HG03066 (cell line): ENCODE results near the gene SCUBE1.

Experiments
- ATAC-seq: cut with Tn5 transposase; IDR thresholded peaks from one replicate; pipeline ENCODE4 v1.9.1; 2021; ENCODE audit warnings: low read depth; ENCODE audit not compliant: unreplicated experiment

Gene SCUBE1

DNA sequence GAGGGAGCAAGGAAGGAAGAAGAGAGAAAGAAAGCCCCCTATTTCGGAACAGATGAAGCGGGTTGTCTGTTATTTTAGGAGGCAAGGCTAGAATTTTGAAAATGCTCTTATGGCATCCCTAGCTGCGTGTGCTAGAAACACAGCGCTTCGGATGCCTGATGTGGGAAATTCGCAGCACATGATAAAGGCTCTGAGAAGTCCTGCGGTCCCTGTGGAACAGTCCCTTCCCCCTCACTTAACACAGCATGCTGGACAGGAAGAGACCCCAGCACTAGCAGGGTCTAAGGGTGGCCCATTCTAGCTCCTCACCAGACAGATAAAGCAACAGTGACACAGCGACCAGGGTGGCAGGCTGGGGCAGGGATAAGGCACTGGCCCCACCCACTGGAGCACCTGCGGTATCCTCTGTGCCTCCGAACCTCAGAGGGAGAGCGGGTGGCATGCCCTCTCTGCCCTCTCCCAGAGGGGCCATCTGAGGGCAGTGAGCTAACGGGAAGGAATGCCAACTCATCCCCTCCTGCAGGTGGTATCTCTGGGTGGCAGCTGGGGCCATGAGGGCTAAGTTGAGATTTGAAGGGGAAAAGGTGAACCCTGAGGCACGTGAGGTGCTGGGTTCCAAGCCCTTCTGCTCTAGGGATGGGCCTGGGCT lies 75.7 kb downstream of the SCUBE1 start:
- ATAC-seq = no peak

DNA sequence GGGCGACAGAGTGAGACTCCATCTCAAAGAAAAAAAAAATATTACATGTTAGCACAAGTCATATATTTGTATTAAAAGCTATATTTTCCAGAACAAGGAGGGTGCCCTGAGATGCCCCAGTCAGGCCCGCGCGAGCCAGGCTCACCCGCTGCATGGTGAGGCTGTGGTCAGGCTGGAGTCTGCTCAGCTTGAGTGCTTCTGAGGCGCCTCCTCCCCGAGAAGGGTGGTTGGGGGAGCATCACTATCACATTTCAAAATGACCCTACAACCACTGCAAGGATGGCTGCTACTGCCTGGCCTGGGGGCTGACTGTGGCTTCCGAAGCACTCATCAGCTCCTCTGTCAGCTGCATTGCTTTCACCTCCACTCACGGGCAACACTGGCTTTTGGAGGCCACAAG lies 77.1 kb downstream of the SCUBE1 start:
- ATAC-seq = no peak

- peak; percentile 77 for ATAC-seq
These were observed 79.3 kb downstream of the SCUBE1 start for GRCh38 chr22:43263645-43264514.

- no peak for ATAC-seq
These were observed 80.1 kb downstream of the SCUBE1 start for GRCh38 chr22:43262990-43263644.

DNA sequence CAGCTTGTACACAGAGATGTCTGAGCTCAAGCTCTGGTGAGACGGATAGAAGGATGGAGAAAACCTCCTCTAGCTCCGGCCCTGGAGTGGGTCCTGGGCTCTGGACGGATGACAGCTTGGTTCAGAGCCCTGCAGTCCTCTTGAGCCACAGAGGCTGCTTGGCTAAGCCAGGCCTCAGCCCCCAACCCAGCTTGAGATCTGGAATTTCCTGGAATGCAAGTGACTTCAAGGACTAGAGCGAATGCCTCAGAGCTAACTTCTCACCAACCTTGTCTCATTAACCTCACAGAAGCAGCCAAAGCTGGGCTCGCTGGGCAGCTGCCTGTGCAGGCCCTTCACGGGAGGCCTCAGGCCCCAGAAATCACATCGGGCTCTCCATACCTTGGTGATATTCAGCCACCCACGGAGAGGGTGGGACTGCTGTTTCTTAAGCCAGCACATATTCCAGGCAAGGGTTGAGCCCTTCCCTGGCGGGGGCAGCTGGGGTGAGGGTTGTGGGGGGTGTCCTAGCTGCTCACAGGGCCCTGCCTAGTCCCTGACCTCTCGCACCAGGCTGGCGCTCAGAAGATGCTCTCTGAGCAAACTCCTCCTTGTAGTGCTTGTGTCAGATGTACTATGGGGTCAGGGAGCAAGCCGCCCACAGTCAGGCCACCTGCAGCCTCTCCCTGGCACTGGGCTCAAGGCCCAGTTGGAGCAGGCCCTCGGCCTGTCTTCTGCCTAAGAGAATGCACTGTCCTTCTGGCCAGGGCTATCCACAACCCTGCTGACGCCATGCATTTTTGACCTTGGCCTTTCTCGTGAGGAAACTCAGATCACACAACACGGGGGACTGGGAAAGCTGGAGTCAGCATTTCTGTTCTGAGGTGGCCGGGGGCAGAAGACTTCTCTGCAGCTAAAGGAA lies 82.6 kb downstream of the SCUBE1 start:
- ATAC-seq = no peak

GRCh38 chr22:43257961-43258360 lies 85.2 kb downstream of the SCUBE1 start:
- ATAC-seq = no peak

GRCh38 chr22:43257549-43257948 lies 85.6 kb downstream of the SCUBE1 start:
- no peak for ATAC-seq

DNA sequence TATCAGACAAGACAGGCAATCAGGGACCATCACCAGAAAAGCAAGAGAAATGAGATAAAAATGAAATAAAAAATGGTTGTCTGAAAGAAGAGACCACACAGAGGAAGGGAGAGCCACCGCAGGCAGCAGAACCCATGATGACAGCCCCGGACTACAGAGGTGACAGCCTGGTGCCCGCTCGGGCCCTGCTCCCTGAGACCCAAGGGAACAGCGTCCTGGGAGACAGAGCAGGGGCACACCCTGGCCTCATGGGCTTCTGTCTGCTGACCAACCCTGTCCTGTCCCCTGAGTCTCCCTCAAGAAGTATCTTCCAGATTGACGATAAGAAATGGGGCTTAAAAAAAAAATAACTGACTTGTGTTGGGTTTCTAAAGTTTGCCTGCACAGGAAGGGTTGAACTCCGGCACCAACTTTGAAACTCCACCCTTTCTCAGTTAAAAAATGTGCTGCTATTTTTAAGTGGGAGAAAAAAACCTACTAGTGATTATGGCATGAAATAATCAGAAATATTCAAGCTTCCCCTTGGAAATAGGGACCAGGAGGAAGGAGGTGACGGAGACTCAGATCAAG lies 86.1 kb downstream of the SCUBE1 start:
- no peak for ATAC-seq

DNA sequence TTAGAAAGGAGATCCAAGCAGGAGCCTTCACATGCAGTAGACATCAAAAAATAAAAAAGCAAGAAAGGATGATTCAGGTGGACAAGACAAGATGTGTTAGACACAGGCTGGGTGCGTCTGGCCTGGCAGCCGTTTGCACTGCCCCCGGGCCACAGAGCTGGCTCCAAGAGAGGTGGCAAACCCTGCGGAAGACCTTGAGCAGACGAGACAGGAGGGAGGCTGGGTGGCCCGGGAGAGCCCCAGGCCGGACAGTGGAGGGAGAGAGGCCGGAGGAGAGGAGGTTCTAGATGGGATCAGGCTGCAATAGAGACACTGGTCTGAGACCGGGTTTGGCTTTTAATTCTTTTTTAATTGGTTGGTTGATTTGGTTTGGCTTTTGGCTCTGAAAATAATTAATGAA lies 86.6 kb downstream of the SCUBE1 start:
- no peak for ATAC-seq

DNA sequence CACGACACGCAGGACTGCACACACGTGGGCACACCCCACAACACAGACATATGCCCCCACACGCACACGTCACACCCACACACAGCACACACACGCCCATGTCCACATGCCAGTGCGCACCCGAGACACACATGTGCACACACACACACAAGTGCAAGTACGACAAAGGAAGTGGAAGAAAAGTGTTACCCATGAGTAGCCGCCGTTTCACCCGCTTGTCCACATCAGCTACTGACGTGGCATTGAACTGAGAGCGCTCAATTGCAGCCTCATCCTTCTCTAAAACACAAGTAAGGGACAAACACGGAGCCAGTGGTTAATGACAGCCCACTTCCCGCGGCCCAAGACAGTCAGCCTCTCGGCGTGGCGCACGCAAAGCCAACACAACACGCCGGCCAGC lies 87.9 kb downstream of the SCUBE1 start:
- ATAC-seq = no peak

- ATAC-seq = no peak
These were observed 89.3 kb downstream of the SCUBE1 start for GRCh38 chr22:43253839-43254238.

- no peak for ATAC-seq
These were observed 90.9 kb downstream of the SCUBE1 start for GRCh38 chr22:43252319-43252718.

DNA sequence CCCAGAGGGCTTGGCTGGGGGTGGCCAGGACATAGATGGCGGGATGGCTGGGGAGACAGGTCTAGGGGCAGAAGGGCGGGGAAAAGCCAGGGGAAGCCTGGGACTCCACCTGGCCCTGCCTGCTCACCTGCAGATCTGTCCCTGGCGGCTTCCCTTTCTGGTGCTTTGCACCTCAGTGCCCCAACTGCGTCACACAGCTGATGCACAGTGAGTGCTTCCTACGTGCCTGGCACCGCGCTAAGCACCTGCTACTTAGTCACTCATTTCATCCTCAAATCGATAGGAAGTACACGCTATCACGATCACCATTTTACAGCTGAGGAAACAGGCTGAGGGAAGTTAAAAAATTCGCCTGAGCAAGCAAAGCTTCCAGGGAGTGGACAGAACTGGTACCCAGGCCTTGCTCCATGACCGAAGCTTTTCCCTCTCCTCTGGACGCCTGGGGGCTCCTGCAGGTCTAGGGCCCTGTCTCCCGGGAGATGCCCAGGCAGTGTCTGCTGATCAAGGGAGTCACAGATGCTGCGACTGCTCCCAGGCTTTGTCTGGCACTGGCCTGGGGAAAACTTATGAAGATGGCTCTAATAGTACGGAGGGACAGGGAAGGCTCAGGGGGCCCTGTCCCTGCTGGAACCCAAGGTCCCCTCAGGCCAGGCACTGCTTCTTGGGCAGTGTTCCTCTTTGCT lies 93.2 kb downstream of the SCUBE1 start:
- no peak for ATAC-seq

GRCh38 chr22:43247546-43248260 lies 95.5 kb downstream of the SCUBE1 start:
- ATAC-seq = no peak

DNA sequence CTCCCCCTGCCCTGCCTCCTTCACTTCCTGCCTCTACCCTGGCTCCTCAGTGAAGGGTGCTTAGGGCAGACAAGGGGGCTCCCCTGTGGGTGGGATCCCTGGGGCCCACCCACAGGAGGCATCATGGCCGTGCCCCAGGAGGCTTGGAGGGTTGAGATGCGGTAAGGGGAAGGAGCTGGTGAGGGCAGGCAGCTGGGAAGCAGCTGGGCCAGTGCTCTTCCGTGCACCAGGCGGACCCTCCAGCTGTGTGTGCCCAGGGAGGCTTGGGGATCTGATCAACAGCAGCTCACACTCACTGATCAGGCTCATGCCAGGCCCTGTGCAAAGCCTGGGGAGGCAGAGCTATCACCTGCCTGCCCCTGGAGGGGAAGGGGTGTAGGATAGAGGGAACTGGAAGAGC lies 97.0 kb downstream of the SCUBE1 start:
- ATAC-seq = no peak

GRCh38 chr22:43245717-43246116 lies 97.5 kb downstream of the SCUBE1 start:
- ATAC-seq = no peak

GRCh38 chr22:43244803-43245527 lies 98.2 kb downstream of the SCUBE1 start:
- ATAC-seq = no peak

- no peak for ATAC-seq
These were observed 98.8 kb downstream of the SCUBE1 start for GRCh38 chr22:43244402-43244801.
